Measurements from ENCODE around the gene E4F1. TPM values are rescaled to one million over a fixed set of nuclear protein-coding genes. Genes with fewer than 3 reads are reported as not detected.

Gene E4F1
- total and polyA plus RNA-seq, 2 donors (not counting 3 experiments of a cell fraction or from before 2014, with no cell fraction given): 28.6 to 32.7 TPM

DNA sequence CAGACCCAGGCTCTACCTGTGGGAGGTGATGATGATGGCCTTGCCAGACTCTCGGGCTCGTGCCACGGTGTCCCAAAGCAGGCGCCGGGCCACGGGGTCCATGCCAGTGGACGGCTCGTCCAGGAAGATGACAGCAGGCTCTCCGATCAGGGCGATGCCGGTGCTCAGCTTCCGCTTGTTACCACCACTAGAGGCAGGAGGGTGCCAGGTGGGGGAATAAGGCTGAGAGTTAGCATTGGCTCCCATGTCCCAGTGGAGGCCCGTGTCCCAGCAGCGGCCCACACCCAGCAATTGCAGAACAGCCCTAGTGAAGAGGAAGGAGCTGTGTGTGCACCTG lies 54.8 kb downstream of the E4F1 start:
- intact Hi-C loops (cut with micrococcal nuclease): no loop called here
- H3K4me2 ChIP-seq (ENCODE audit: insufficient read depth, low read length): no peak overlapping the region
- H3K9me3 ChIP-seq (replicated peaks; ENCODE audit: control insufficient read depth, insufficient read depth, low read length): no peaks in the 10 kb centered on the region
- no peak overlapping the region for H3K4me3 ChIP-seq (replicated peaks in 1 of 3; ENCODE audit: insufficient read depth in 1 of 3, low read depth in 1 of 3, low read length in 3 of 3)
- BruUV-seq (replicated peaks): no TSS peak
- FAIRE-seq (no peak), DNase-seq (ENCODE audit: low read depth, low spot score) (no peak)
- TF ChIP-seq EZH2 (IDR thresholded peaks at IDR 0.05; ENCODE audit: borderline replicate concordance, low read depth, low read length, severe bottlenecking) (no peak), FOS (IDR thresholded peaks at IDR 0.05; ENCODE audit: borderline replicate concordance, insufficient read depth, low read length) (no peak), JUN (IDR thresholded peaks at IDR 0.05; ENCODE audit: borderline replicate concordance, insufficient read depth, insufficient read length, low read depth) (no peak), MYC (IDR thresholded peaks at IDR 0.05; ENCODE audit: low read depth, low read length) (no peak), POLR2AphosphoS5 (IDR thresholded peaks at IDR 0.05; ENCODE audit: insufficient read depth, low read depth, low read length) (no peak), GATA2 (IDR thresholded peaks at IDR 0.05; ENCODE audit: insufficient read depth, insufficient read length, low read depth, low read length) (no peak), POLR2A (IDR thresholded peaks at IDR 0.05; ENCODE audit: low read depth, low read length) (no peak)
- TF ChIP-seq, protein P1, sequence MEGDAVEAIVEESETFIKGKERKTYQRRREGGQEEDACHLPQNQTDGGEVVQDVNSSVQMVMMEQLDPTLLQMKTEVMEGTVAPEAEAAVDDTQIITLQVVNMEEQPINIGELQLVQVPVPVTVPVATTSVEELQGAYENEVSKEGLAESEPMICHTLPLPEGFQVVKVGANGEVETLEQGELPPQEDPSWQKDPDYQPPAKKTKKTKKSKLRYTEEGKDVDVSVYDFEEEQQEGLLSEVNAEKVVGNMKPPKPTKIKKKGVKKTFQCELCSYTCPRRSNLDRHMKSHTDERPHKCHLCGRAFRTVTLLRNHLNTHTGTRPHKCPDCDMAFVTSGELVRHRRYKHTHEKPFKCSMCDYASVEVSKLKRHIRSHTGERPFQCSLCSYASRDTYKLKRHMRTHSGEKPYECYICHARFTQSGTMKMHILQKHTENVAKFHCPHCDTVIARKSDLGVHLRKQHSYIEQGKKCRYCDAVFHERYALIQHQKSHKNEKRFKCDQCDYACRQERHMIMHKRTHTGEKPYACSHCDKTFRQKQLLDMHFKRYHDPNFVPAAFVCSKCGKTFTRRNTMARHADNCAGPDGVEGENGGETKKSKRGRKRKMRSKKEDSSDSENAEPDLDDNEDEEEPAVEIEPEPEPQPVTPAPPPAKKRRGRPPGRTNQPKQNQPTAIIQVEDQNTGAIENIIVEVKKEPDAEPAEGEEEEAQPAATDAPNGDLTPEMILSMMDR (IDR thresholded peaks at IDR 0.05; ENCODE audit: extremely low read depth in 1 of 2, insufficient read depth in 1 of 2, low read depth in 1 of 2, low read length in 2 of 2): no peak
- TF ChIP-seq, protein P2, sequence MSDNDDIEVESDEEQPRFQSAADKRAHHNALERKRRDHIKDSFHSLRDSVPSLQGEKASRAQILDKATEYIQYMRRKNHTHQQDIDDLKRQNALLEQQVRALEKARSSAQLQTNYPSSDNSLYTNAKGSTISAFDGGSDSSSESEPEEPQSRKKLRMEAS (IDR thresholded peaks at IDR 0.05; ENCODE audit: insufficient read depth, insufficient read length): no peak
- H3K4me1 ChIP-seq (ENCODE audit: control insufficient read depth, extremely low read depth, insufficient read depth, low read length): no peaks in the 10 kb centered on the region
- H3K27ac ChIP-seq (ENCODE audit: insufficient read depth, low read depth, low read length): no peak overlapping the region
- H3K36me3 ChIP-seq (ENCODE audit: control insufficient read depth in 2 of 2, extremely low read depth in 1 of 2, insufficient read depth in 2 of 2, low read length in 2 of 2): peaks cover 0 to 6% of the 10 kb centered on the region in 2 experiments
- ChIA-PET CTCF (no interaction called here), POLR2A (no interaction called here)
- no peak overlapping the region for H3K9ac ChIP-seq (replicated peaks; ENCODE audit: extremely low read depth, insufficient read depth, low read length)
- H3K9me1 ChIP-seq (replicated peaks; ENCODE audit: control insufficient read depth, extremely low read depth, insufficient read depth, low read length): no peaks in the 10 kb centered on the region
- H3K79me2 ChIP-seq (ENCODE audit: control insufficient read depth, insufficient read depth, low read length): no peaks in the 10 kb centered on the region
- H2AFZ ChIP-seq (ENCODE audit: low read depth, low read length): no peak overlapping the region
- dilution Hi-C loops (cut with MboI; ENCODE audit: extremely low pct_ligation_motif_present, low sequenced_read_pairs): no loop called here
- no peaks in the 10 kb centered on the region for H3K27me3 ChIP-seq (ENCODE audit: control insufficient read depth in 2 of 2, insufficient read depth in 2 of 2, low read length in 2 of 2)
- H4K20me1 ChIP-seq (replicated peaks; ENCODE audit: control insufficient read depth, extremely low read depth, insufficient read depth, low read length): no peaks in the 10 kb centered on the region

Data from endothelial cell of umbilical vein (primary cell).